Activated CD8-positive, alpha-beta memory T cell treated with anti-CD3 and anti-CD28 coated beads for 24 hours (primary cell): ENCODE data around the gene IFT20.

Source experiments
- DNase-seq: peaks from one replicate; pipeline ENCODE4 v3.0.0-alpha.2; 2020

IFT20 gene

GRCh38 chr17:28334666-28335200 lies 539 bp downstream of the IFT20 start:
- no peak for DNase-seq

- DNase-seq = no peak
These were observed 1.1 kb downstream of the IFT20 start for GRCh38 chr17:28334171-28334570.

GRCh38 chr17:28333083-28333746 lies 2.1 kb downstream of the IFT20 start:
- DNase-seq = no peak

- no peak for DNase-seq
These were observed 3.3 kb downstream of the IFT20 start for GRCh38 chr17:28331891-28332420.

- DNase-seq = peak; percentile 53
These were observed 4.6 kb downstream of the IFT20 start for GRCh38 chr17:28330671-28331070.

- DNase-seq = peak; percentile 21
These were observed 6.9 kb downstream of the IFT20 start for GRCh38 chr17:28328325-28328724.

- no peak for DNase-seq
These were observed 7.6 kb downstream of the IFT20 start for GRCh38 chr17:28327709-28328108.

- peak; percentile 57 for DNase-seq
These were observed 8.2 kb downstream of the IFT20 start for GRCh38 chr17:28327031-28327607.

GRCh38 chr17:28326114-28326513 lies 9.2 kb downstream of the IFT20 start:
- peak; percentile 33 for DNase-seq

- DNase-seq = no peak
These were observed 10.1 kb downstream of the IFT20 start for GRCh38 chr17:28325211-28325610.

GRCh38 chr17:28324781-28325180 lies 10.5 kb downstream of the IFT20 start:
- DNase-seq = no peak

- no peak for DNase-seq
These were observed 11.0 kb downstream of the IFT20 start for GRCh38 chr17:28324267-28324745.

- peak; percentile 50 for DNase-seq
These were observed 14.8 kb downstream of the IFT20 start for GRCh38 chr17:28320215-28321061.

GRCh38 chr17:28319598-28319935 lies 15.7 kb downstream of the IFT20 start:
- no peak for DNase-seq

GRCh38 chr17:28318759-28319597 lies 16.3 kb downstream of the IFT20 start, which contains the start of gene TMEM97:
Gene TMEM97 (plus strand): TSS chr17:28319200. CDS start chr17:28319240, 40 bp downstream.
- peak; percentile 95 for DNase-seq

GRCh38 chr17:28317966-28318758 lies 17.1 kb downstream of the IFT20 start:
- no peak for DNase-seq

- no peak for DNase-seq
These were observed 17.9 kb downstream of the IFT20 start for GRCh38 chr17:28317099-28317965.

GRCh38 chr17:28315846-28316705 lies 19.2 kb downstream of the IFT20 start:
- DNase-seq = no peak

GRCh38 chr17:28313841-28314240 lies 21.4 kb downstream of the IFT20 start:
- no peak for DNase-seq
